ENCODE results near the gene DOCK4.

DNA sequence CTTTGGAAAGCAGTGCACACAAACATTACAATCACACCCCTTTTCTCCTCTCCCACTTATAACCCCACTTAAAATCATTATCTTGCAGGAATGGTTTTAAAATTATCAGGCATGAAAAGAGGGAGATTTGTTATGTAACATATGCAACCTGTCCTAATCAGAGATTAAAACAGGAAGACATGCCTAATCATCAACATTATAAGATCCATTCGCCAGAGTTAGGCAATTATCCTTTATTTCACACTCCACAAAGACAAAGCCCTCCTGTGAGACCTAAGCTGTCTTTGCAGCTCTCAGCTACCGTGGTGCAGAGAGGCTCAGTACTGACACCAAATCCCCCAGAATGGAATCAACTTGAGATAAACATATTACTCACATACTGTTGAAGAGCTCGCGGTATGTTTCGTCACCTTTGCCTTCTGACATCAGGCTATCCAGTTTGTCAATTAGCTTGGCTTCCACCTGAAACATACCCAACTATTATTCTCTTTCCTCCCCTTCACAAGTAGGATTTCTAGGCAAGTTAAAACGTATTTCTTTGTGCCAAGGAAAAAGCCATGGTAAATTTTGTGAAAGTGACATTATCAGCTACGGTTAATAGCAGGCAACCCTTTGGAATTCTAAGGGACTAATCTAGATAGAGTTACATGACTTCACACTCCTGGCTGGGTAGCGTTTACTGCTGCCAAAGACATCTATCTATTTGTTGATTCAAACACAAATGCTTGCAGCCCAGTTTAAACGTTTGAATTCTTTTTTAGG is 417.7 kb downstream of the DOCK4 start:
- TF ChIP-seq, protein P1, sequence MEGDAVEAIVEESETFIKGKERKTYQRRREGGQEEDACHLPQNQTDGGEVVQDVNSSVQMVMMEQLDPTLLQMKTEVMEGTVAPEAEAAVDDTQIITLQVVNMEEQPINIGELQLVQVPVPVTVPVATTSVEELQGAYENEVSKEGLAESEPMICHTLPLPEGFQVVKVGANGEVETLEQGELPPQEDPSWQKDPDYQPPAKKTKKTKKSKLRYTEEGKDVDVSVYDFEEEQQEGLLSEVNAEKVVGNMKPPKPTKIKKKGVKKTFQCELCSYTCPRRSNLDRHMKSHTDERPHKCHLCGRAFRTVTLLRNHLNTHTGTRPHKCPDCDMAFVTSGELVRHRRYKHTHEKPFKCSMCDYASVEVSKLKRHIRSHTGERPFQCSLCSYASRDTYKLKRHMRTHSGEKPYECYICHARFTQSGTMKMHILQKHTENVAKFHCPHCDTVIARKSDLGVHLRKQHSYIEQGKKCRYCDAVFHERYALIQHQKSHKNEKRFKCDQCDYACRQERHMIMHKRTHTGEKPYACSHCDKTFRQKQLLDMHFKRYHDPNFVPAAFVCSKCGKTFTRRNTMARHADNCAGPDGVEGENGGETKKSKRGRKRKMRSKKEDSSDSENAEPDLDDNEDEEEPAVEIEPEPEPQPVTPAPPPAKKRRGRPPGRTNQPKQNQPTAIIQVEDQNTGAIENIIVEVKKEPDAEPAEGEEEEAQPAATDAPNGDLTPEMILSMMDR (IDR thresholded peaks at IDR 0.05) = no peak
- TF ChIP-seq POLR2A (IDR thresholded peaks at IDR 0.05) (no peak), POLR2AphosphoS5 (IDR thresholded peaks at IDR 0.05) (no peak)
